Fibroblast of lung (primary cell): Measurements from ENCODE around the gene TCP11L2.

Source experiments
- CTCF ChIP-seq, 2 donors: IDR thresholded peaks in 1 of 2; conservative IDR thresholded peaks in 1 of 2; 1 replicate in 1 of 2; 2 replicates in 1 of 2; pipeline ENCODE4 v1.5.1; 2011 to 2012; ENCODE audit warnings: low read length in 2 of 2, control low read depth in 1 of 2, inconsistent platforms in 1 of 2, low read depth in 1 of 2, mild to moderate bottlenecking in 1 of 2
- EZH2 ChIP-seq: IDR thresholded peaks from 2 replicates; pipeline ENCODE4 v1.5.1; 2012; ENCODE audit warnings: low read length, control low read depth, mild to moderate bottlenecking; ENCODE audit errors: missing control alignments

- TF ChIP-seq CTCF (conservative IDR thresholded peaks at IDR 0.05 in 1 of 2, IDR thresholded peaks at IDR 0.05 in 1 of 2; ENCODE audit: low read depth in 1 of 2, low read length in 2 of 2), result no peak
- no peak for TF ChIP-seq EZH2
Measured at GRCh38 chr12:106274012-106274411, 28.5 kb upstream of the TCP11L2 start.
